HG02885 (cell line): Measurements from ENCODE around the gene CPED1.
"Not testable (repeated sequence)": the region's sequence is repeated elsewhere in the genome, so short reads cannot be mapped to it uniquely, and the experiment has no call there.

ENCODE experiments used
- ATAC-seq: cut with Tn5 transposase; IDR thresholded peaks from one replicate; pipeline ENCODE4 v1.9.1; 2021; ENCODE audit warnings: mild to moderate bottlenecking; ENCODE audit not compliant: unreplicated experiment, poor library complexity

Gene CPED1

DNA sequence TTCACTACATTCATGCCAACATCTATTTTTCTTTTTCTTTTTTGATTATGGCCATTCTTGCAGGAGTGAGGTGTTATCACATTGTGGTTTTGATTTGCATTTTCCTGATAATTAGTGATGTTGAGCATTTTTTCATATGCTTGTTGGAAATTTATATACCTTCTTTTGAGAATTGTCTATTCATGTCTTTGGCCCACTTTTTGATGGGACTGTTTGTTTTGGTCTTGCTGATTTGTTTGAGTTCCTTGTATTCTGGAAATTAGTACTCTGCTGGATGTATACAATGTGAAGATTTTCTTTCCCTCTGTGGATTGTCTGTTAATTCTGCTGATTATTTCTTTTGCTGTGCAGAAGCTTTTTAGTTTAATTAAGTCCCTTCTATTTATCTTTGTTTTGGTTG is 48.3 kb downstream of the CPED1 start:
- ATAC-seq: not testable (repeated sequence)

DNA sequence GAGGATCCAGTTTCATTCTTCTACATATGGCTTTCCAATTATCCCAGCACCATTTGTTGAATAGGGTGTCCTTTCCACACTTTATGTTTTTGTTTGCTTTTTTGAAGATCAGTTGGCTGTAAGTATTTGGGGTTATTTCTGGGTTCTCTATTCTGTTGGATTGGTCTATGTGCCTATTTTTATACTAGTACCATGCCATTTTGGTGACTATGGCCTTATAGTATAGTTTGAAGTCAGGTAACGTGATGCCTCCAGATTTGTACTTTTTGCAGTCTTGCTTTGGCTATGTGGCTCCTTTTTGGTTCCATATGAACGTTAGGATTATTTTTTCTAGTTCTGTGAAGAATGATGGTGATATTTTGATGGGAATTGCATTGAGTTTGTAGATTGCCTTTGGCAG is 48.8 kb downstream of the CPED1 start:
- ATAC-seq: not testable (repeated sequence)

DNA sequence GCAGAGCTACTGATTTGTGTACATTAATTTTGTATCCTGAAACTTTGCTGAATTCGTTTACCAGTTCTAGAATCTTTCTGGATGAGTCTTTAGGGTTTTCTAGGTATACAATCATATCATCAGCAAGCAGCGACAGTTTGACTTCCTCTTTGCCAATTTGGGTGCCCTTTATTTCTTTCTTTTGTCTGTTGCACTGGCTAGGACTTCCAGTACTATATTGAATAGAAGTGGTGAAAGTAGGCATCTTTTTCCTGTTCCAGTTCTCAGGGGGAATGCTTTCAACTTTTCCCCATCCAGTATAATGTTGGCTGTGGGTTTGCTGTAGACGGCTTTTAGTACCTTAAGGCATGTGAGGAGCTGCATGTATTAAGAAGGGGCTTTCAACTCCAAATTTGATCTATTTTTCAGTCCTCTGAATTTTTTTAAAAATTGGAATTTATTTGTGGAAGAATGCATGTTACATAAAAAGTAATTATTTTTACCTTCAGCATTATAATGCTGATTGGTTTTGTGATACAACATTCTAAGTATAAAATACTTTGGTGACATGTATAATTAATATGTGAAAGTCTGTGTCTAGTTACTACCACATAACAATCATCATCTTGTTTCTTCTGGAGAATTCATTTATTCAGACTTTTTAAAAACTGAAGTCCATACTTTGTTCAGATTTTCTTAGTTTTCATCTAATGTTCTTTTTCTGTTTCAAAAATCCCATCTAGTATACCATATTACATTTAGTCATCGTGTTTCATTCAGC is 49.6 kb downstream of the CPED1 start:
- no peak for ATAC-seq

DNA sequence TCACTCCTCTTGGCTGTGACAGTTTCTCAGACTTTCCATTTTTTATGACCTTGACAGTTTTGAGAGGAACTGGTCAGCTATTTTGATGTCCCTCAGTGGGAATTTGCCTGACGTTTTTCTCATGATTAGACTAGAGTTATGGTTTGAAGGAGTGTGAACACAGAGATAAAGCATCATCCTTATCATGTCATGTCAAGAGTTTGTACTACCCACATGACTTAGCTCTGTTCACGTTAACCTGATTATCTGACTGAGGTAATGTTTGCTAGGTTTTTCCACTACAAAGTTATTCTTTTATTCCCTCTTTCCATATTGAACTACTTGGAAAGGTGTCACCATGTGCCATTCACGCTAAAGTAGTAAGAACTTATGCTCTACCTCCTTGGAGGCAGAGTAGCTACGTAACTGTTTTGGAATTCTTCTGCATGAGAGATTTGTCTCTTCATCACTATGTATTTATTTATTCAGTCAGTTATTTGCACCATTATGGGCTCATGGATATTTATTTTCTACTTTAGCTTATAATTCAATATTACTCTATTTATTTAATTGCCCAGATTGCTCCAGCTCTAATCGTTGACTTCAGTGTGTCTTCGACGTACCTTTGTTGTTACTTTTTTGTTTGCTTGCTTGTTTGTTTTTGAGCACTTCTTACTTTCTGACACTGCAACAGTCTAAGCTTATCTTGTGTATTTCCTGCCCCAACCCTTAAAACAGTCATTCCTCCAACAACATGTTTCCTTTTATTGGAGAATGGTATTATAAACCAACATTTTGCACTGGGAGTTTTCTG is 50.4 kb downstream of the CPED1 start:
- ATAC-seq: no peak

DNA sequence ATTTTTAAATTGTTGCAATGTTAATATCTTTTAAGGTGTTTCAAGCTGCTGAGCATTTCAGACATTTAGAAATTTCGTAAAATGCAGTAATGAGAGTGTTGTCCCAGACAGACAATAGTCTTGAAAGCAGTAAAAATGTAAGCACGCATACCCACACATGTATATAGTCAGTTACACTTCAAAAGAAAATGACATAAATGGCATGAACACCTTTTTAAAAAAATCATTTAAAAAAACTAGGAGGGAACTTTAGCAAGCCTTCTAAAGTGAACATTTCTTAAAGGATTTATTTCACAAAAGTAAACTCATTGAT is 51.0 kb downstream of the CPED1 start:
- no peak for ATAC-seq

DNA sequence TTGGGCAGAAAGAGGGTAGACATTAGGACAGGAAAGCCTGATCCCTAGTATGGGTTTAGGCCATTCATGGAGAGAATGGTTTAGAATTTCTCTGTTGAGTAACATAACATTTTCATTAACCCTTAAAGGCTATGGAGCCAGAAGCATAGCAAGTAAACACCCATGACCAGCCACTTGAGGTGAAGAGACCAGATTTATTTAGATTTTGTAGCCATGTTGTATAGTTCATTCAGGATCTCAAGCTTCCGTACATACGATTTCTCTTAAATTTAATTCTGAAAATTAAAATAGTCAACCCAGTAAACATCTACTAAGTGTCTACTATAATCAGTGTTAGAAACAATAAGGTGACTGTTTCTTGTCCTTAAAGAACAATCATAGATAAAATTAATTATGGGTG is 51.5 kb downstream of the CPED1 start:
- no peak for ATAC-seq

DNA sequence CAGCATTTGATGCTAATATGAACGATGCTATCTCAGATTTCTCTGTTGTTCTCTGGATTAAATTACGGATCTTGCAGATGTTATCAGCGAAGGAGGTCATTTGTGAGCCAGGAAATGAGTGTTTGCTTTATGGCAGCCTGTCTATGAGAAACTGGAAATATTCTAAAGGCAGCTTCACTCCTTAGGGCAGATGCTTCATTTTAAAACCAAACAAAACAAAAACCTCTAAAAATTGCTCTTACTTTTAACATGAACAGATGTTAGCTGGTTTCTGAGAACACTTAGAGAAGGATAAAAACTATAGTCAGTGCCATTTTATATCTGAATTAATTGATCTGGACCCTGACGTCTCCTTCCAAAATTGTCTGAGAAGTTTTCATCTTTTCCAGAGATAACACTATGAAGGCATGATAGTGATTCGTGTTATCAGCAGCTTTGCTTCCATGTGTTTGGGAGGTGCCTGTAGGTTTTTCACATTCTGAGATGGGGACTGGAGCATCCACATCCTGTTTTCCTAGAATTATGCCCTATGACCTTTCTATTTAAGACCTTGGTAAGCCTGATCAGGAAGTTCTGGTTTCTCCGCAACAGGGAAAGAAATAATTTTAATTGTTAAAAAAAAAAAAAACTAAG is 53.1 kb downstream of the CPED1 start:
- ATAC-seq: no peak

DNA sequence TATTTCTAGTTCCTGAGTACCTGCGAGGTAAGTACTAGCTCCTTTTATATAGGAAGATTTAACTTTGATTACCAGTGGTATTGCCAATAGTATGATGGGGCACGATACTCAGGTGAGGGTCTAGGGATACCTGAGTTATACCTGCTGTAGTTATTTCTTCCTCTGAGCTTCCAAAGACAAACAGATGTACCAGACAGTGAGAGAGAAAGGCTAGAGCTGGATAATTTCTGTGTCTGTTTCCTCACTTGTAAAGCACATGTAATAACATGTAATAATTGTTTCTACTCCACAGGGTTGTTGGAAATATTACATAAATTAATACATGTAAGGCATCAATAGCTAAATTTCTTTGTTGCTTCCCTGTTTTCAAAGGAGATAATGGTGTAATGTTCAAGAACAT is 53.7 kb downstream of the CPED1 start:
- no peak for ATAC-seq

DNA sequence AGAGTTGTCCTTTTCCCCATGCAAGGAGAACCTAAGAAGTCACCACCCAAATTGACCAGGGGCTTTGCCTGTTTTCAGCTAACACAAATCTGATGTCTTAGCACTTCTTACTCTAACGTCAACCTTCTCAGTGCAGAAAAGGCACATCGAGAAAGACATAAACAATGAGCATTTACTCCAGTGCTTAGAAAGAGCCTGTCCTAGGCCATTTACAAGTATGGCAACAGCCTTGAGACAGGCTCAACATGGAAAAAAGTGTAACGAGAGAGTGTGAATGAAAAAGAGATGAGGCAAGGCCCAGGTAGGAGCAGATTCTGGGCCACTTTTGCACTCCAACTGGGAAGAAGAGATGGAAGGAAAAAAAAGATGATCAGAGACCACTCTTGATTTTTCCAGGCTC is 54.4 kb downstream of the CPED1 start:
- ATAC-seq: no peak

DNA sequence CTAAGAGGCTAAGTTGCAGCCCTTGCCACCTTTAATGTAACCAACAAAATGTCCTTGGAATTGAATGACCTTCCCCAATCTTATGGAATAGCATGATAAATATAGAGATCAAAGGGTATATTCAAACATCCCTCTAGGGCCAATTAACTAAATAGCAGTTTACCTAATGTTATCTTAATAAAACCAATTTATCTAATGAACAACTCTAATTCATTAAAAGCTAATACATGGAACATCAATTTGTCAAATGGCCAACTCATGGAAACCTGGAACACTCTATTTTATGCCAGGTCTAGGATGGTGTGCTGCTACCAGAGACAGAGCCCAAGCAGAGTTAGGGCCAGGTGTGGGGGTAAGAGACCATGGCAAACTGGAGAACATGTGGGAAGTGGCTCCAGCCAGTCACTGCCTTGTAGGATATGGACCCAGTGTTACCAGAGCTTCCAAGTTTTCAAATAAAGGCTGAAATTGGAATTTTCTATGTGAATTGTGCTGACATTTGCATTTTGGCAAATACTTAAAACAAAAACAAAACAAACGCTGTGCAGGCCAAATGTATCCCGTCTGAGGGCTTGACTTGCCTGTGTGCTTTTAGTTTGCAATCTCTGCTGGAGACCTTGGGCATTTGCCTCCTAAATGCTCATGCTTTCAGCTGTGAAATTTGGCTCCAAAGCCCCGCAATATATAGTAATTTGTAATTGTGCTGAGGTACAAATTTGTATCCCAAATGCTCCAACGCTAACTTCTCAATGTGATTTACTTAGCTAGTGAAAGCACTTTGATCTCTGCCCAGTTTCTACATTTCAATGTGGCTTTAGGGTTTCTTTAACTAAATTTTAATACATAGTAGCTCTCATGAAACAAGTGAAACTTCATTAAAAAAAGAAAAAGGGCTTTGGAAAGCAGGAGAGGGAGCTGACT is 55.1 kb downstream of the CPED1 start:
- no peak for ATAC-seq

DNA sequence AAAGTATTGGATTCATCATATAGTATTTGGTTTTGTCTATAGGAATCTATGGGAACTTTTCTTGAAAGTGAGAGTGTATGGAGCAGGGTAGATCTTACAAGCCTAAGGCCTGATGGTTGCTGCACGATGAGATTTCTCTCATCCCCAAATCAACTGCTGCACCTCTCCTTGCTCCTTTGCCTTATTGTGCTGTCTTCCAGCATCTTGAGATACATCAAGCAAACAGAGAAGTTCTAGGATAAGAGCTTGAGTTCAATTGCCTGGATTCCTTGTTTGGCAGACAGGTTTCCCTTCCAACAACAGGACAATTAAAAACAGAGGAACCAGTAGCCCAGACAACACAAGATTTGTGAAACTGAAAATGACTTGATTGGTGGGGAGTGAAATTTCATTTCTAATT is 56.6 kb downstream of the CPED1 start:
- ATAC-seq: no peak

DNA sequence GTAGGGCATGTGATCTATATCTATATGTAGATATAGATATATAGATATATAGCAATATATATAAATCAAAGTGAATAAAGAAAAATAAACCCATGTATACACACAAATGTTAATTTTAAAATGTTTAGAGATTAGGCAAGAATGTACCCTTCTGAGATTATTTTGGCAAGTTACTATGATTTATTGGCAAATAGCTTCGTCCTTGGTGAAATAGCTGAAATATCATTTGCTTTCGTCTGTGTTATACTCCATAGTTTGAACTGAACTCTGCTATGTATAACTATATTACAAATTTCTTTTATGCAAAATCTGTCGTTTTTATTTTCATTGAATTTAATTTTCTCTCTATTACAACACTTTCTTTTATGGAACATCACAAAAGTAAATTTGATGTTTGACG is 57.5 kb downstream of the CPED1 start:
- ATAC-seq: no peak

DNA sequence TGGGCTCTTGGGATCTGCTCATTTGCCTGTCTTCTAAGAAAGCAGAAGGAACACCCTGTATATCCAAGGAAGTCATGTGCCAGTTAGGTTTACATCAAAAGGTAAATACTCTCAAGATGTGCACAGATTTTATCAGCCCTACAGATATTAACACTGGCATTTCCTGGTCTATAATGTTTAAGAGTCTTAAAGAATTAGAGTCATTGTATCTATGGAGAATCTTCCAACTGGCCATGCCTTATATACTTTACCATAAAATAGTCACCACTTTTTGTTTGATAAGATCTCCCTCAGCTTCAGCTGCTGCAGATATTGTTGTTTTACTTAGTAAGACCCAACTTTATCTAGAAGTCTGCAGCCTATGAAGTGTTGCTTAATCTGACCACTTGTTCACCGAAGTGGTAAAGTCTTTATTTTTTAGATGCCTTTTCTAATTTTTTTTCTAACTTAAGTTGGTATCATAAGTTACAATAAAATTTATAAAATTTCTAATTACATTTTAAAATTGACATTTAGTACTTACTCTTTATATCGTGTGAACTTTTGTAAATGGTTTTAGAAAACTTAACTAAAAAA is 58.5 kb downstream of the CPED1 start:
- ATAC-seq: no peak

DNA sequence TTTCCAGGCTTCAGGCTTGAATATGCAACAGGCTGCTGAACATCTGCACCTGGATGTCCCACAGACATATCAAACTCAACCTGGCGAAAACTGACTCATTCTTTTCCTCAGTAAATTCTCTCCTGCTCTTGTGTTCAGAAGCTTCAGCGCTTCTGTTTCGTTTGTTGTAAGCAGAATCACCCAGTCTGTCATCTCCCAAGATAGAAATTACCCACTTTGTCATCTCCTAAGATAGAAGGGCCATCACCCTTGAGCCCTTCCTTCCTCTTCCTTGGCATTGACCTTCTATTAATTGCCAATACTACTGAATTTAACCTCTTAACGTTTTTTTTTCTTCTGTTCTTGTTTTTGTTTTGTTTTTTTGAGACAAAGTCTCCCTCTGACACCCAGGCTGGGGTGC is 59.7 kb downstream of the CPED1 start:
- no peak for ATAC-seq

DNA sequence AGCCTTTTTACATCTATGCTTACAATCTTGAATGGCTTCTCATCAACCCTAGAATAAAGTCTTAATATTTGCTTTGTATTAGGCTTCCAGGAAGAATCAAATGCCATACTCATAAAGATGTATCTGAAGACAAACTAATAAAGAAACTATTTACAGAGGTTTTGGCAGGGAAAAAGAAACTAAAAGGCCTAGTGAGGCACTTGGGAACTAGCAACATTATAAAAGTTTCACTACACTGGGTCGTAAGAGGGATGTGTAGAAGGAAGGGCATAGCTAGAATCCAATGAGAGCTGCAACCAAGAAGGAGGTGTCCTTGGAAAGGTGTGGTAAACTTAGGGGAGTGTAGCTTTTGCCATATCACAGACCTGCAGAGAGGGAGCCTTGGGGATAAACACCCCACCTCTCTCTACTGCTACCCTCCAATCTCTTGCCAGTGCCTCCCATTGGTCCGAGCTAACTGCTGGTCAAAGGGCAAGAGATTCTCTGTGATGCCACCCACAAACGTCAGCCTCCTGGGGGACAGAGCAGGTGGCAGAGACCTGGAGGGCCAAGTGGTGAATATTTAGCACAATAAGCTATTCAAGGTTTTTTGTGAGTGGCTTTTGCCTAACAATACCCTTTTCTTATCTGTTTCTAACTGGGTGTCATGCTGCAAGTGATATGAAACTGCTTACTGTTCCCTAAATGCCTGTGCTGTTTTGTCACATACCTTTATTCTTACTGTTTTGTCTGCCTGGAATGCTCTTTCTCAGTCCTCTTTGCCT is 60.7 kb downstream of the CPED1 start:
- no peak for ATAC-seq

DNA sequence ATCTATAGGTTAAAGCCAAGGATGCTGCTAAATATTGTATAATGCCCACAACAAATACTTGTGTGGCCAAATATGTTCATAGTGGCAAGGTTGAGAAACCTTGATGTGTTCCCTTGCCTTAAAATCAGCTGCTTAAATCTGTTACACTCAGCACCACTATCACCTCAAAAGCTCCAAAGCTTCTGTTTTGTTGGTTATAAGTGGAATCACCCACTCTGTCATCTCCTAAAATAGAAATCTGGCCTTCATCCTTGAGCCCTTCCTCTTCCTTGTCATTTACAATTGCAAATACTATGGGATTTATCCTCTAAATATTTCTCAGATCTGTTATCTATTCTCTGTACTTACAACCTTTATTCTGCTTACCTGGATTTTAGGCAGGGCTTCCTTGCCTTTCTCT is 61.4 kb downstream of the CPED1 start:
- ATAC-seq: no peak

DNA sequence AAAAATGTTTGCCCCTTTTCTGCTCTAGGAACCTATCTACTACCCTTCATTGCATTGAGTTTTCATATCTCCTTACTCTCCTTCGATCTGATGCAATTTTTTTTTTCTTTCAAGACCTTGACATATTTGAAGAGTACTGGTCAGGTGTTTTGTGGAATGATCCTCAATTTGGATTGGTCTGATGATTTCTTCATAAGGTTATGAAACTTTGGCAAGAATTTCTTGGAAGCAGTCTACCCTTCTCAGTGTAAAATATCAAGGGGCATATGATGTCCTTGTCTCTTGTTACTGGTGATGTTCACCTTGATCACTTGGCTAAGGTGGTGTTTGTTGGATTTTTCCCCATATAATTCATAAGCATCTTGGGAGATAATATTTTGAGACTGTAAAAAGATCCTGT is 64.7 kb downstream of the CPED1 start:
- no peak for ATAC-seq

DNA sequence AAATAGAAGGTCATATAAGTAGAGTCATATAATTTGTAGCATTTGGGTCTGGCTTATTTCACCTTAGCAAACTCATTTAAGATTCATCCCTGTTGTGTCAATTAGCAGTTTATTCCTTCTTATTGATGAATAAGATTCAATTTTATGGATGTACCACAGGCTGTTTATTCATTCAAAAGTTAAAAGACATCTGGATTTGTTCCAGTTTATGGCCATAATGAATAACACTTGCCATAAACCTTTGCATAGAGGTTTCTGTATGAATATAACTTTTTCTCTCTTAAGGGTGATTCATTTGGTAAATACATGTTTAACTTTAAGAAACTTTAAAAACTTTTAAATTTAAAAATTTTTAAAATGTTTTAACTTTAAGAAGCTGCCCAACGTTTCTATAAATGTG is 66.4 kb downstream of the CPED1 start:
- peak; percentile 54 for ATAC-seq

DNA sequence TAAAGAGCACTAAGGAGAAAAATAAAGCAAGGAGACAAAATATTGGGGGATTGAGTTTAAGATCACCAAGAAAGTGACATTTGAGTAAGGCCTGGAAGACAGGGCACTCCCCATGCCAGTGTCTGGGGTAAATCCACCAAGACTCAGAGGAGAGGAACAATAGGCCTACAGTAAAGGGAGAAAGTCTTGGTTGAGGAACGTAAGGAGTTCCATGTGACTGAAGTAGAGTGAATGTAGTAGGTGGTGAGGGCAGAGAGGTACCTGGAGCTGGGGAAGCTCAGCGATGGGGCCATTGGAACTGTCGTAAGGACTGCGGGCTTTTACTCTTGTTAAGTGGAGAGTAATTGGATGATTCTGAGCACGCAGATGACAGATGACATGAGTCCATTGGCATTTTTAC is 69.4 kb downstream of the CPED1 start:
- ATAC-seq: no peak

DNA sequence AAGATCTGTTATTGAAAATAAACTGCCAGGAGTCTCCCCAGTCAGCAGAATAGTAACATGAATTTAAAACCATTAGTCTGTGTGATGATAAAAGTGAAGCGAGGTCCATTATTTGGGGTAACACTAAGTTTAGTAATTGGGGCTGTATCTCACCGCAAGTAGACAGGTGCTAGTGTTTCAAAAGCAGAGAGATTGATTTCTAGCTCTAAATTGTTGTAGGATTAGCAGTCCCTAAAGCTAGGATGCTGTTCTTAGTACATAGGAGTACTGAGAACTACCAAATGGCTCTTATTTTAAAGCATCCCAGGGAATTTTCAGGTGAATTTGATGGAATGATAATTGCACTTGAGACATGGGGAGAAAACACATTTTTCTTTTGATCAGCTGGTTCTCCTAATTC is 70.5 kb downstream of the CPED1 start:
- no peak for ATAC-seq
